Loucy (cell line): ENCODE results near the gene ZNRF3.

Source experiments
- H2AFZ ChIP-seq: fragments of 200-600 bp; sonication (generic); 2 replicates; pipeline ENCODE4 v1.6.0; 2016; ENCODE audit warnings: antibody characterized with exemption, mild to moderate bottlenecking, low read length, moderate library complexity
- H3F3A ChIP-seq: fragments of 200-600 bp; 2 replicates; pipeline ENCODE4 v1.6.0; 2016; ENCODE audit warnings: antibody characterized with exemption, low read depth, mild to moderate bottlenecking
- H3K27me3 ChIP-seq: fragments of 200-600 bp; sonication (generic); 2 replicates; pipeline ENCODE4 v1.6.1; 2014; ENCODE audit warnings: low read length, mild to moderate bottlenecking; ENCODE audit not compliant: insufficient read depth, poor library complexity, severe bottlenecking
- H3K36me3 ChIP-seq: fragments of 200-600 bp; sonication (generic); 2 replicates; pipeline ENCODE4 v1.6.1; 2016; ENCODE audit warnings: low read length; ENCODE audit not compliant: insufficient read depth
- H3K4me1 ChIP-seq: fragments of 200-600 bp; sonication (generic); 2 replicates; pipeline ENCODE4 v1.5.1; 2014; ENCODE audit warnings: low read length, mild to moderate bottlenecking; ENCODE audit not compliant: insufficient read depth, poor library complexity, severe bottlenecking
- H3K4me2 ChIP-seq: fragments of 200-600 bp; sonication (generic); 2 replicates; pipeline ENCODE4 v1.6.0; 2014; ENCODE audit warnings: antibody characterized with exemption, low read length, low read depth, mild to moderate bottlenecking; ENCODE audit not compliant: poor library complexity, severe bottlenecking
- H3K4me3 ChIP-seq: fragments of 200-600 bp; sonication (generic); 2 replicates; pipeline ENCODE4 v1.5.1; 2014; ENCODE audit warnings: low read length, mild to moderate bottlenecking, mixed read lengths; ENCODE audit not compliant: poor library complexity, severe bottlenecking
- H3K79me2 ChIP-seq: fragments of 200-600 bp; sonication (generic); 2 replicates; pipeline ENCODE4 v1.6.1; 2014; ENCODE audit warnings: low read length; ENCODE audit not compliant: insufficient read depth
- H3K9ac ChIP-seq: fragments of 200-600 bp; sonication (generic); 2 replicates; pipeline ENCODE4 v1.6.0; 2014; ENCODE audit warnings: mild to moderate bottlenecking, low read depth, low read length, moderate library complexity; ENCODE audit not compliant: poor library complexity, severe bottlenecking
- H3K9me2 ChIP-seq: fragments of 200-600 bp; sonication (generic); replicated peaks from 2 replicates; pipeline ENCODE4 v1.6.1; 2016; ENCODE audit warnings: low read depth, low read length, mixed read lengths
- H3K9me3 ChIP-seq: fragments of 200-600 bp; sonication (generic); 2 replicates; pipeline ENCODE4 v1.6.1; 2014; ENCODE audit warnings: mild to moderate bottlenecking, antibody characterized with exemption, low read length, low read depth; ENCODE audit not compliant: insufficient read depth
- H4K20me1 ChIP-seq: fragments of 200-600 bp; sonication (generic); 2 replicates; pipeline ENCODE4 v1.6.0; 2014; ENCODE audit warnings: antibody characterized with exemption, low read length, mild to moderate bottlenecking; ENCODE audit not compliant: insufficient read depth, poor library complexity, severe bottlenecking
- EZH2phosphoT487 ChIP-seq: fragments of 200-600 bp; IDR thresholded peaks from 2 replicates; pipeline ENCODE4 v1.6.1; 2018; ENCODE audit warnings: antibody characterized with exemption, mild to moderate bottlenecking, moderate library complexity, borderline replicate concordance
- TF ChIP-seq, protein P1 (sequence below): fragments of 200-600 bp; sonication (generic); conservative IDR thresholded peaks from 2 replicates; pipeline ENCODE4 v1.5.1; 2014; ENCODE audit warnings: mild to moderate bottlenecking, antibody characterized with exemption, low read length

The ZNRF3 gene

DNA sequence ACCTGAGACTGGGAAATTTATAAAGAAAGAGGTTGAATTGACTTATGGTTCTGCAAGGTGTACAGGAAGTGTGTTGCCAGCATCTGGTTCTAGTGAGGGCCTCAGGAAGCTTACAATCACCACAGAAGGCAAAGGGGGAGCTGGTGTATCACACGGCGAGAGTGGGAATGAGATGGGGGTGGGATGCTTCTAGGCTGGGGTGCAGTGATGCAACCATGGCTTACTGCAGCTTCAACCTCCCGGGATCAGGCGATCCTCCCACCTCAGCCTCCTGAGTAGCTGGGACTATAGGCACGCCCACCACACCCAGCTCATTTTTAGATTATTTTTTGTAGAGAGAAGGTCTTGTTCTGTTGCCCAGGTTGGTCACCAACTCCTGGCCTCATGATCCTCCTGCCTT, 117.3 kb downstream of the ZNRF3 start:
- Histone ChIP-seq H3K4me3 (no peak overlapping the region), H3K4me1 (peaks cover 15% of the 10 kb centered on the region), H3F3A (no peaks in the 10 kb centered on the region), H3K79me2 (no peaks in the 10 kb centered on the region), H2AFZ (no peak overlapping the region), H3K36me3 (no peaks in the 10 kb centered on the region), H4K20me1 (no peaks in the 10 kb centered on the region), H3K9me2 (no peaks in the 10 kb centered on the region), H3K27me3 (no peaks in the 10 kb centered on the region), H3K9ac (no peak overlapping the region), H3K9me3 (no peaks in the 10 kb centered on the region), H3K4me2 (no peak overlapping the region)
- TF ChIP-seq, protein P1, sequence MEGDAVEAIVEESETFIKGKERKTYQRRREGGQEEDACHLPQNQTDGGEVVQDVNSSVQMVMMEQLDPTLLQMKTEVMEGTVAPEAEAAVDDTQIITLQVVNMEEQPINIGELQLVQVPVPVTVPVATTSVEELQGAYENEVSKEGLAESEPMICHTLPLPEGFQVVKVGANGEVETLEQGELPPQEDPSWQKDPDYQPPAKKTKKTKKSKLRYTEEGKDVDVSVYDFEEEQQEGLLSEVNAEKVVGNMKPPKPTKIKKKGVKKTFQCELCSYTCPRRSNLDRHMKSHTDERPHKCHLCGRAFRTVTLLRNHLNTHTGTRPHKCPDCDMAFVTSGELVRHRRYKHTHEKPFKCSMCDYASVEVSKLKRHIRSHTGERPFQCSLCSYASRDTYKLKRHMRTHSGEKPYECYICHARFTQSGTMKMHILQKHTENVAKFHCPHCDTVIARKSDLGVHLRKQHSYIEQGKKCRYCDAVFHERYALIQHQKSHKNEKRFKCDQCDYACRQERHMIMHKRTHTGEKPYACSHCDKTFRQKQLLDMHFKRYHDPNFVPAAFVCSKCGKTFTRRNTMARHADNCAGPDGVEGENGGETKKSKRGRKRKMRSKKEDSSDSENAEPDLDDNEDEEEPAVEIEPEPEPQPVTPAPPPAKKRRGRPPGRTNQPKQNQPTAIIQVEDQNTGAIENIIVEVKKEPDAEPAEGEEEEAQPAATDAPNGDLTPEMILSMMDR: no peak
- no peak for TF ChIP-seq EZH2phosphoT487

DNA sequence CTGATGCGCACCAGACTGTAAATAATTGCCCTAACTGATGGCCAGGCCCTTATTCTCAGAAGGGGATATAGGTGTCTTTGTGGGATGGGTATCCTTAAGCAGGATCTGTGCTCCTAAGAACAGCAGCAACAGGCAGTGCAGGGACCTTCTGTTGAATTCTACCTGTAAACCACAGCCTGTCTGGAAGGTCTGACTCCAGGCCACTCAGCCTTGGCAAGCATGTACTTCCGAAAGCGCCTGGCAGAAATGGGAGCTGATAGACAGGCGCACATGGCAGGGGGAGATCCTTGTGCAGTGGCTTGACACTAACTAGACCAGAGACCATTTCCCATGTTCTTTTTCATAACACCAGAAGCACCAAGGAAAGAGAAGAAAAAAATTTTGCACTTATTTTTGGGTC, 119.2 kb downstream of the ZNRF3 start:
- no peak for TF ChIP-seq EZH2phosphoT487
- TF ChIP-seq, protein P1: no peak
- H3K36me3 ChIP-seq: no peaks in the 10 kb centered on the region
- H3K79me2 ChIP-seq: no peaks in the 10 kb centered on the region
- no peak overlapping the region for H3K4me3 ChIP-seq
- no peak overlapping the region for H3K9ac ChIP-seq
- no peaks in the 10 kb centered on the region for H3K9me3 ChIP-seq
- no peak overlapping the region for H2AFZ ChIP-seq
- no peaks in the 10 kb centered on the region for H4K20me1 ChIP-seq
- H3F3A ChIP-seq: no peaks in the 10 kb centered on the region
- H3K4me2 ChIP-seq: no peak overlapping the region
- H3K9me2 ChIP-seq: no peaks in the 10 kb centered on the region
- no peaks in the 10 kb centered on the region for H3K27me3 ChIP-seq
- peaks cover 15% of the 10 kb centered on the region for H3K4me1 ChIP-seq

DNA sequence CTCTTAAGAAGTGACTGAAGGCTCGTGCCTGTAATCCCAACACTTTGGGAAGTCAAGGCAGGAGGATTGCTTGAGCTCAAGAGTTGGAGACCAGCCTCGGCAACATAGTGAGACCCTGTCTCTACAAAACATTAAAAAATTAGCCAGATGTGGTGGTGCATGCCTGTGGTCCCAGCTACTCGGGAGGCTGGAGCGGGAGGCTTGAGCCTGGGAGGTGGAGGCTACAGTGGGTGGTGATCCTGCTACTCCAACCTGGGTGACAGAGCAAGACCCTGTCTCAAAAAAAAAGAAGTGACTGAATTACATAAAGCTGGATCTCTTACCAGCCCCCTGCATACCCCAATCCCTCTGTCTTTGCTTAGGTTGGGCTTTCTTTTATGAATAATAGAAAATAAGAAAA, 120.2 kb downstream of the ZNRF3 start:
- Histone ChIP-seq H2AFZ (no peak overlapping the region), H4K20me1 (no peaks in the 10 kb centered on the region), H3K36me3 (no peaks in the 10 kb centered on the region), H3F3A (no peaks in the 10 kb centered on the region), H3K4me1 (peaks cover 15% of the 10 kb centered on the region), H3K79me2 (no peaks in the 10 kb centered on the region), H3K9me3 (no peaks in the 10 kb centered on the region), H3K9me2 (no peaks in the 10 kb centered on the region), H3K4me3 (no peak overlapping the region), H3K27me3 (no peaks in the 10 kb centered on the region), H3K9ac (no peak overlapping the region), H3K4me2 (no peak overlapping the region)
- TF ChIP-seq, protein P1: no peak
- no peak for TF ChIP-seq EZH2phosphoT487
